Ecto neural progenitor cell (in vitro differentiated cells): Measurements from ENCODE around the gene HLCS.

ENCODE experiments used
- DNase-seq: peaks from one replicate; pipeline ENCODE4 v3.0.0-alpha.2; 2018; ENCODE audit warnings: low spot score

HLCS gene

GRCh38 chr21:36744190-36744559, 222.3 kb downstream of the HLCS start:
- no peak for DNase-seq

GRCh38 chr21:36743446-36743845, 223.0 kb downstream of the HLCS start:
- no peak for DNase-seq

GRCh38 chr21:36743008-36743407, 223.5 kb downstream of the HLCS start:
- DNase-seq: no peak

- no peak for DNase-seq
Measured at GRCh38 chr21:36741506-36741905, 225.0 kb downstream of the HLCS start.

GRCh38 chr21:36738489-36739126, 227.9 kb downstream of the HLCS start:
- no peak for DNase-seq

- DNase-seq: no peak
Measured at GRCh38 chr21:36735724-36736320, 230.6 kb downstream of the HLCS start.

- DNase-seq: no peak
Measured at GRCh38 chr21:36735201-36735515, 231.3 kb downstream of the HLCS start.

GRCh38 chr21:36734367-36735200, 231.9 kb downstream of the HLCS start:
- no peak for DNase-seq

GRCh38 chr21:36733857-36734256, 232.6 kb downstream of the HLCS start:
- DNase-seq: no peak

GRCh38 chr21:36732761-36733160, 233.7 kb downstream of the HLCS start:
- DNase-seq: no peak

- DNase-seq: no peak
Measured at GRCh38 chr21:36732217-36732616, 234.3 kb downstream of the HLCS start.

- DNase-seq: no peak
Measured at GRCh38 chr21:36730291-36731281, 235.9 kb downstream of the HLCS start.

GRCh38 chr21:36729310-36729970, 237.0 kb downstream of the HLCS start:
- no peak for DNase-seq

- DNase-seq: no peak
Measured at GRCh38 chr21:36728371-36729111, 237.9 kb downstream of the HLCS start.

GRCh38 chr21:36727866-36728265, 238.6 kb downstream of the HLCS start:
- DNase-seq: no peak

- DNase-seq: no peak
Measured at GRCh38 chr21:36725793-36726386, 240.6 kb downstream of the HLCS start.

GRCh38 chr21:36724660-36725059, 241.8 kb downstream of the HLCS start:
- DNase-seq: no peak

GRCh38 chr21:36723371-36723881, 243.0 kb downstream of the HLCS start:
- DNase-seq: no peak

GRCh38 chr21:36722370-36723368, 243.8 kb downstream of the HLCS start:
- no peak for DNase-seq
